SU-DHL-6 (cell line): ENCODE results near the gene AKIRIN2.
"Not testable (repeated sequence)": the region's sequence is repeated elsewhere in the genome, so short reads cannot be mapped to it uniquely, and the experiment has no call there.

Source experiments
- H2AFZ ChIP-seq: fragments of 200-600 bp; sonication (generic); 2 replicates; pipeline ENCODE4 v1.6.1; 2014; ENCODE audit warnings: low read depth, mild to moderate bottlenecking, moderate library complexity, mixed read lengths, antibody characterized with exemption, low read length; ENCODE audit not compliant: severe bottlenecking
- H3F3A ChIP-seq: fragments of 200-600 bp; shearing (Covaris generic); 2 replicates; pipeline ENCODE4 v1.6.0; 2016; ENCODE audit warnings: antibody characterized with exemption, mild to moderate bottlenecking; ENCODE audit not compliant: insufficient read depth
- H3K27ac ChIP-seq: fragments of 200-600 bp; sonication (generic); 2 replicates; pipeline ENCODE4 v1.5.1; 2016; ENCODE audit warnings: low read depth, mild to moderate bottlenecking, low read length, moderate library complexity, mixed read lengths
- H3K27me3 ChIP-seq: fragments of 200-600 bp; sonication (generic), shearing (Covaris generic); 2 replicates; pipeline ENCODE4 v1.6.0; 2014; ENCODE audit warnings: mild to moderate bottlenecking, low read length
- H3K36me3 ChIP-seq: fragments of 200-600 bp; sonication (generic); 2 replicates; pipeline ENCODE4 v1.6.1; 2014; ENCODE audit warnings: mild to moderate bottlenecking, low read length, mixed read lengths
- H3K4me2 ChIP-seq: fragments of 300-600, 200-600 bp; shearing (Covaris generic), sonication (generic); 2 replicates; pipeline ENCODE4 v1.6.0; 2014; ENCODE audit warnings: low read length, low read depth, mild to moderate bottlenecking; ENCODE audit not compliant: poor library complexity, severe bottlenecking
- H3K4me3 ChIP-seq: fragments of 200-600 bp; sonication (generic); 2 replicates; pipeline ENCODE4 v1.5.1; 2014; ENCODE audit warnings: antibody characterized with exemption, low read length, mild to moderate bottlenecking, mixed read lengths; ENCODE audit not compliant: insufficient read depth, poor library complexity, severe bottlenecking
- H3K79me2 ChIP-seq: fragments of 200-600 bp; sonication (generic); 2 replicates; pipeline ENCODE4 v1.6.1; 2014; ENCODE audit warnings: mild to moderate bottlenecking, low read length, moderate library complexity; ENCODE audit not compliant: insufficient read depth
- H3K9ac ChIP-seq: fragments of 200-600 bp; sonication (generic); 2 replicates; pipeline ENCODE4 v1.7.0; 2014; ENCODE audit warnings: mild to moderate bottlenecking, low read length
- H3K9me2 ChIP-seq: fragments of 200-600 bp; sonication (generic); replicated peaks from 2 replicates; pipeline ENCODE4 v1.6.1; 2014; ENCODE audit warnings: low read length; ENCODE audit not compliant: insufficient read depth
- H3K9me3 ChIP-seq: fragments of 200-600 bp; sonication (generic); 2 replicates; pipeline ENCODE4 v1.6.1; 2014; ENCODE audit warnings: low read length, mixed read lengths; ENCODE audit not compliant: insufficient read depth
- H4K20me1 ChIP-seq: fragments of 200-600 bp; sonication (generic); 2 replicates; pipeline ENCODE4 v1.6.1; 2014; ENCODE audit warnings: low read depth, mild to moderate bottlenecking, antibody characterized with exemption, low read length, moderate library complexity, mixed read lengths
- EZH2phosphoT487 ChIP-seq: fragments of 200-600 bp; sonication (generic), shearing (Covaris generic); conservative IDR thresholded peaks from 2 replicates; pipeline ENCODE4 v1.6.1; 2018; ENCODE audit warnings: mild to moderate bottlenecking, antibody characterized with exemption, low read length, moderate library complexity, mixed read lengths
- TF ChIP-seq, protein P1 (sequence below): fragments of 200-600 bp; sonication (generic); IDR thresholded peaks from one replicate; pipeline ENCODE4 v1.5.1; 2017; ENCODE audit warnings: antibody characterized with exemption, mild to moderate bottlenecking, low read length, moderate library complexity; ENCODE audit not compliant: insufficient read depth, poor library complexity, severe bottlenecking

Gene AKIRIN2

GRCh38 chr6:87716928-87717614 lies 15.0 kb upstream of the AKIRIN2 start:
- Histone ChIP-seq H3K79me2 (no peaks in the 10 kb centered on the region), H3K9me2 (no peaks in the 10 kb centered on the region), H3F3A (no peaks in the 10 kb centered on the region), H3K36me3 (no peaks in the 10 kb centered on the region), H3K9ac (no peak overlapping the region), H3K4me3 (no peak overlapping the region), H3K27me3 (no peaks in the 10 kb centered on the region), H3K9me3 (no peaks in the 10 kb centered on the region), H3K27ac (no peak overlapping the region), H4K20me1 (no peaks in the 10 kb centered on the region), H3K4me2 (no peak overlapping the region), H2AFZ (no peak overlapping the region)
- TF ChIP-seq, protein P1, sequence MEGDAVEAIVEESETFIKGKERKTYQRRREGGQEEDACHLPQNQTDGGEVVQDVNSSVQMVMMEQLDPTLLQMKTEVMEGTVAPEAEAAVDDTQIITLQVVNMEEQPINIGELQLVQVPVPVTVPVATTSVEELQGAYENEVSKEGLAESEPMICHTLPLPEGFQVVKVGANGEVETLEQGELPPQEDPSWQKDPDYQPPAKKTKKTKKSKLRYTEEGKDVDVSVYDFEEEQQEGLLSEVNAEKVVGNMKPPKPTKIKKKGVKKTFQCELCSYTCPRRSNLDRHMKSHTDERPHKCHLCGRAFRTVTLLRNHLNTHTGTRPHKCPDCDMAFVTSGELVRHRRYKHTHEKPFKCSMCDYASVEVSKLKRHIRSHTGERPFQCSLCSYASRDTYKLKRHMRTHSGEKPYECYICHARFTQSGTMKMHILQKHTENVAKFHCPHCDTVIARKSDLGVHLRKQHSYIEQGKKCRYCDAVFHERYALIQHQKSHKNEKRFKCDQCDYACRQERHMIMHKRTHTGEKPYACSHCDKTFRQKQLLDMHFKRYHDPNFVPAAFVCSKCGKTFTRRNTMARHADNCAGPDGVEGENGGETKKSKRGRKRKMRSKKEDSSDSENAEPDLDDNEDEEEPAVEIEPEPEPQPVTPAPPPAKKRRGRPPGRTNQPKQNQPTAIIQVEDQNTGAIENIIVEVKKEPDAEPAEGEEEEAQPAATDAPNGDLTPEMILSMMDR, result no peak
- no peak for TF ChIP-seq EZH2phosphoT487

DNA sequence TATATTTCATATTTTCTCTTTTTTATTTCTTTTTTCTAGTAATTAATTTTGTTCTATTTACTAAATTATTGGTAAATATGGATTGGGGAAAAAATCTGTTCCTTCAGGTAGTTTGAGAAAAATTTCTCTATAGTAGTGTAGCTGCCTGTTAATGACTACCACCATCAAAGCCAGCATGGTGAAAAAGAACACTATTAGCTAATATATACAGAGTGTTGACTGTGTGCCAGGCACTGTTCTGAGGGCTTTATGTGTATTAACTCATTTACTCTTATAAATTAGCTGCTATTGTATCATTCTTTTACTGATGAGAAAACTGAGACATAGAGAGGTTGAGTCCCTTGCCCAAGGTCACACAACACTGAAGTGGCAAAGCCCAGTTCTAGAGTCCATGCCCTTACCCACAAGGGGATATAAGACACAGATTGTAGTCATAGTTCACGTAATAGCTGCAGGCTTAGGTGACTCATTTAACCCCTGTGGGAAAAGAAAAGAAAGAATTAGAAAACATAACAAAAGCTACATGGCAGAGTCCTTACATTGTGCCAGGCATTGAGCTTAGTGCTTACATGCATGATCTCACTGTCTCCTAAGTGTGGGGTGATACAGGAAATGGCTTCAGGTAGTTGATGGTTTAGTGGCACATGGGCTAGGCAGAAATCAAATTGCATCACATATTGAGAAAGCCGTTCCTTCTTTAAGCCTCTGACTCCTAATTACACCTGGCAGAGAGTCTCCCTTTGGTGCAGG lies 12.2 kb upstream of the AKIRIN2 start:
- H3K27ac ChIP-seq, result no peak overlapping the region
- H3K4me2 ChIP-seq, result no peak overlapping the region
- H3K9me3 ChIP-seq, result no peaks in the 10 kb centered on the region
- H3K27me3 ChIP-seq, result no peaks in the 10 kb centered on the region
- no peaks in the 10 kb centered on the region for H4K20me1 ChIP-seq
- H3K9me2 ChIP-seq, result no peaks in the 10 kb centered on the region
- H3K36me3 ChIP-seq, result no peaks in the 10 kb centered on the region
- no peaks in the 10 kb centered on the region for H3K79me2 ChIP-seq
- H3F3A ChIP-seq, result no peaks in the 10 kb centered on the region
- TF ChIP-seq, protein P1, result no peak
- TF ChIP-seq EZH2phosphoT487, result no peak
- H3K9ac ChIP-seq, result no peak overlapping the region
- H3K4me3 ChIP-seq, result no peak overlapping the region
- H2AFZ ChIP-seq, result peak overlapping the region; percentile 3

- not testable (repeated sequence) for H4K20me1 ChIP-seq, H2AFZ ChIP-seq, H3K79me2 ChIP-seq, H3K4me2 ChIP-seq, H3K9ac ChIP-seq, H3K9me2 ChIP-seq, H3K4me3 ChIP-seq, H3K36me3 ChIP-seq, H3F3A ChIP-seq, H3K9me3 ChIP-seq, H3K27ac ChIP-seq, H3K27me3 ChIP-seq
These were observed 10.7 kb upstream of the AKIRIN2 start for GRCh38 chr6:87712713-87713112.

GRCh38 chr6:87710090-87710489 lies 8.1 kb upstream of the AKIRIN2 start:
- Histone ChIP-seq H3K27me3 (no peaks in the 10 kb centered on the region), H3K9me2 (no peaks in the 10 kb centered on the region), H3K4me2 (no peak overlapping the region), H3K27ac (no peak overlapping the region), H3K9me3 (no peaks in the 10 kb centered on the region), H3K4me3 (no peak overlapping the region), H3F3A (peaks cover 5% of the 10 kb centered on the region), H3K36me3 (no peaks in the 10 kb centered on the region), H2AFZ (no peak overlapping the region), H3K9ac (no peak overlapping the region), H4K20me1 (no peaks in the 10 kb centered on the region), H3K79me2 (no peaks in the 10 kb centered on the region)
- no peak for TF ChIP-seq EZH2phosphoT487
- TF ChIP-seq, protein P1, result no peak

GRCh38 chr6:87708581-87709427 lies 6.8 kb upstream of the AKIRIN2 start:
- H3K36me3 ChIP-seq, H3K9me3 ChIP-seq, H3K27ac ChIP-seq, H3K9me2 ChIP-seq, H3K4me3 ChIP-seq, H3F3A ChIP-seq, H3K4me2 ChIP-seq, H4K20me1 ChIP-seq, H2AFZ ChIP-seq, H3K79me2 ChIP-seq, H3K27me3 ChIP-seq, H3K9ac ChIP-seq: not testable (repeated sequence)
